NB4 (cell line): Measurements from ENCODE around the gene CCDC24.

Experiments used
- CTCF ChIP-seq: IDR thresholded peaks from one replicate; pipeline ENCODE4 v1.5.1; 2012; ENCODE audit warnings: low read depth, low read length
- MYC ChIP-seq: IDR thresholded peaks from 2 replicates; pipeline ENCODE4 v1.6.1; 2011; ENCODE audit warnings: low read depth, low read length
- POLR2A ChIP-seq: IDR thresholded peaks from 2 replicates; pipeline ENCODE4 v1.6.1; 2011; ENCODE audit warnings: mild to moderate bottlenecking; ENCODE audit not compliant: insufficient read length; ENCODE audit errors: extremely low read depth
- TF ChIP-seq, protein P1 (sequence below): IDR thresholded peaks from 2 replicates; pipeline ENCODE4 v1.6.1; 2011; ENCODE audit warnings: low read depth, low read length

GRCh38 chr1:43979261-43979527 lies 12.2 kb upstream of the CCDC24 start:
- TF ChIP-seq CTCF = no peak
- TF ChIP-seq MYC = no peak
- TF ChIP-seq POLR2A = no peak
- TF ChIP-seq, protein P1, sequence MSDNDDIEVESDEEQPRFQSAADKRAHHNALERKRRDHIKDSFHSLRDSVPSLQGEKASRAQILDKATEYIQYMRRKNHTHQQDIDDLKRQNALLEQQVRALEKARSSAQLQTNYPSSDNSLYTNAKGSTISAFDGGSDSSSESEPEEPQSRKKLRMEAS = no peak
